ENCODE measurements around the gene HYCC2. TPM values are rescaled to one million over a fixed set of nuclear protein-coding genes. Genes with fewer than 3 reads are reported as not detected.
"Not testable (repeated sequence)": the region's sequence is repeated elsewhere in the genome, so short reads cannot be mapped to it uniquely, and the experiment has no call there.

Gene HYCC2
- total RNA-seq, 2 experiments from 2014 or later, result 35.9 to 40.2 TPM

DNA sequence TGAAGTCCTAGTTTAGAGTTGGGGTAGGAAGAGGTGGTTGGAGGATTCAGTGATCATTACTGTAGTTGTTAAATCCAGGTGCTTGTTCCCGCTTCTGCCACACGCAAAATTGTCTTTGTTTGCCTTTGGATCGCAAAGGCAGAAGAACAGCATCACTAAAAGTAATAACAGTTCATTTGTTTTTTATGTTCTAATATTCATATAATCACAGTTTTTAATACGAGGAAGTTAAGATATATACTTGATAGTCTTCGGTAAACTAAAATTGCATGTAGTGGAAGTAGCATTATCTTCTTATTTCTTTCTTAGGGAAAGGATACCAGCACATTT is 695 bp upstream of the HYCC2 start:
- Mint-ChIP-seq H3K9me3 (ENCODE audit: insufficient read depth) (no peaks in the 10 kb centered on the region), H3K27me3 (ENCODE audit: low read depth) (no peaks in the 10 kb centered on the region), H3K4me1 (ENCODE audit: low read depth) (peaks cover 41% of the 10 kb centered on the region), H3K4me3 (peak overlapping the region; percentile 89), H3K36me3 (ENCODE audit: low read depth) (peaks cover 12% of the 10 kb centered on the region), H3K27ac (peak overlapping the region; percentile 88)
- ChIA-PET POLR2A (interaction anchor here (0.6 to 5.8 kb wide), 9 partner anchors 10 to 208 kb away, joined by 3 to 70 read pairs (median 5); partner anchors contain the start of genes CFLAR, CLK1 and ORC2), CTCF (interaction anchor here (0.6 to 6.5 kb wide), 5 partner anchors 105 to 171 kb away, joined by 3 to 101 read pairs (median 9); no protein-coding TSS in a partner anchor)
- no peak for ATAC-seq
- no peak for DNase-seq

- peak overlapping the region; percentile 89 for H3K4me3 Mint-ChIP-seq
Observed at GRCh38 chr2:201070948-201071478, 458 bp downstream of the HYCC2 start.

DNA sequence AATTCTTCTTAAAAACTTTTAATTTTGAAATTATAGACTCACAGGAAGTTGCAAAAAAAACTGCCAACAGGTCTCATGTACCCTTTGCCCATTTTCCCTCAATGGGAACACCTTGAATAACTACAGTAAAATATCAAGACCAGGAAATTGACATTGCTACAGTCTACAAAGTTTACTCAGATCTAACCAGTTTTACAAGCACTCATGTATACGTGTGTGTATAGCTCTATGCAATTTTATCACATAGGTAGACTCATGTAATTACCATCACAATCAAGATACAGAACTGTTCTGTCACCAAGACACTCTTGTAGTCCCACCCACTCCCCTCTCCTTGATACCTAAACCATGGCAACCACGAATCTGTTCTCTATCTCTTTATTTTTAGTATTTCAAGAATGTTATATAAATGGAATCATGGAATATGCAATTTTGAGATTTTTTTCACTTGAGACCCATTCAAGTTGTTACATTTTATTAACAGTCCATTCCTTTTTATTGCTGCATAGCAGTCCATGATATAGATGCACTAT is 6.6 kb downstream of the HYCC2 start:
- no peaks in the 10 kb centered on the region for H3K9me3 Mint-ChIP-seq (ENCODE audit: insufficient read depth)
- H3K27me3 Mint-ChIP-seq (ENCODE audit: low read depth), result no peaks in the 10 kb centered on the region
- H3K36me3 Mint-ChIP-seq (ENCODE audit: low read depth), result peaks cover 25% of the 10 kb centered on the region
- no peak overlapping the region for H3K4me3 Mint-ChIP-seq
- CTCF ChIA-PET, result interaction anchor here (0.9 to 6.7 kb wide), 4 partner anchors 43 to 159 kb away, joined by 3 to 135 read pairs (median 4); partner anchors contain the start of gene ORC2
- no peak for DNase-seq
- H3K4me1 Mint-ChIP-seq (ENCODE audit: low read depth), result peaks cover 44% of the 10 kb centered on the region
- POLR2A ChIA-PET, result no interaction called here
- no peak for ATAC-seq
- no peak overlapping the region for H3K27ac Mint-ChIP-seq

More at GRCh38 chr2:201070948-201071478, 458 bp downstream of the HYCC2 start:
- DNase-seq, result no peak
- H3K27ac Mint-ChIP-seq, result peak overlapping the region; percentile 88
- H3K27me3 Mint-ChIP-seq (ENCODE audit: low read depth), result no peaks in the 10 kb centered on the region
- ChIA-PET POLR2A (interaction anchor here (0.6 to 5.8 kb wide), 13 partner anchors 46 to 207 kb away, joined by 3 to 70 read pairs (median 4); partner anchors contain the start of genes CFLAR, CLK1, NIF3L1 and ORC2), CTCF (interaction anchor here (0.9 to 6.7 kb wide), 13 partner anchors 17 to 357 kb away, joined by 3 to 135 read pairs (median 5); partner anchors contain the start of genes CASP10 and ORC2)
- H3K36me3 Mint-ChIP-seq (ENCODE audit: low read depth), result peaks cover 14% of the 10 kb centered on the region
- no peaks in the 10 kb centered on the region for H3K9me3 Mint-ChIP-seq (ENCODE audit: insufficient read depth)
- peak; percentile 41 for ATAC-seq
- peaks cover 45% of the 10 kb centered on the region for H3K4me1 Mint-ChIP-seq (ENCODE audit: low read depth)

DNA sequence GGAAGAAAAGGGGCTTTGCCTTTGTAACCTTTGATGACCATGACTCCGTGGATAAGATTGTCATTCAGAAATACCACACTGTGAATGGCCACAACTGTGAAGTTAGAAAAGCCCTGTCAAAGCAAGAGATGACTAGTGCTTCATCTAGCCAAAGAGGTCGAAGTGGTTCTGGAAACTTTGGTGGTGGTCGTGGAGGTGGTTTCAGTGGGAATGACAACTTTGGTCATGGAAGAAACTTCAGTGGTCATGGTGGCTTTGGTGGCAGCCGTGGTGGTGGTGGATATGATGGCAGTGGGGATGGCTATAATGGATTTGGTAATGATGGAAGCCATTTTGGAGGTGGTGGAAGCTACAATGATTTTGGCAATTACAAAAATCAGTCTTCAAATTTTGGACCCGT is 8.0 kb downstream of the HYCC2 start:
- H3K27me3 Mint-ChIP-seq (ENCODE audit: low read depth); ATAC-seq; CTCF ChIA-PET; H3K9me3 Mint-ChIP-seq (ENCODE audit: insufficient read depth); DNase-seq; H3K4me3 Mint-ChIP-seq; POLR2A ChIA-PET: not testable (repeated sequence)
- peak overlapping the region; percentile 60 for H3K27ac Mint-ChIP-seq
- H3K36me3 Mint-ChIP-seq (ENCODE audit: low read depth), result peaks cover 28% of the 10 kb centered on the region
- H3K4me1 Mint-ChIP-seq (ENCODE audit: low read depth), result peaks cover 33% of the 10 kb centered on the region

GRCh38 chr2:201059961-201060755 is 11.3 kb downstream of the HYCC2 start:
- Mint-ChIP-seq H3K9me3 (ENCODE audit: insufficient read depth) (no peaks in the 10 kb centered on the region), H3K36me3 (ENCODE audit: low read depth) (peaks cover 28% of the 10 kb centered on the region), H3K4me3 (no peak overlapping the region), H3K27ac (no peak overlapping the region), H3K27me3 (ENCODE audit: low read depth) (no peaks in the 10 kb centered on the region), H3K4me1 (ENCODE audit: low read depth) (peaks cover 16% of the 10 kb centered on the region)
- CTCF ChIA-PET, result interaction anchor here (0.9 to 1.4 kb wide), 3 partner anchors 9 to 58 kb away, joined by 3 to 5 read pairs (median 4); no protein-coding TSS in a partner anchor
- ATAC-seq (no peak), DNase-seq (no peak)
- POLR2A ChIA-PET, result interaction anchor here (1.0 kb wide), 1 partner anchor 11 kb away, joined by 3 read pairs; no protein-coding TSS in a partner anchor

DNA sequence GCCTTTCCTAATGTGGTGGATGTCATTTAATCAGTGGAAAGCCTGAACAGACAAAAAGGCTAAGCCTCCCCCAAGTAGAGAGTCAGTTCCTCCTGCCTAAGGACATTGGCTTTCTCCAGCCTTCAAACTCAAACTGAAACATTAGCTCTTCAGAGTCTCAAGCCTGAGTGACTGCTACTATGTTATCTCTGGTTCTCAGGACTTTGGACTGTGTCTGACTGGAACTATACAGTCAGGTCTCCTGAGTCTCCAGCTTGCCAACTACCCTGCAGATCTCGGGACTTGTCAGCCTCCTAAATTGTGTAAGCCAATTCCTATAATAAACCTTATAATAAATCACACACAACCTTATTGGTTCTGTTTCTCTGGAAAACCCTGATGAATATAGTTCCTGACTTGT is 12.6 kb downstream of the HYCC2 start:
- H3K27me3 Mint-ChIP-seq (ENCODE audit: low read depth), result no peaks in the 10 kb centered on the region
- no peak overlapping the region for H3K4me3 Mint-ChIP-seq
- H3K27ac Mint-ChIP-seq, result no peak overlapping the region
- CTCF ChIA-PET, result interaction anchor here (1.2 kb wide), 1 partner anchor 10 kb away, joined by 8 read pairs; no protein-coding TSS in a partner anchor
- POLR2A ChIA-PET, result interaction anchor here (0.5 kb wide), 1 partner anchor 20 kb away, joined by 3 read pairs; no protein-coding TSS in a partner anchor
- peaks cover 11% of the 10 kb centered on the region for H3K4me1 Mint-ChIP-seq (ENCODE audit: low read depth)
- no peaks in the 10 kb centered on the region for H3K9me3 Mint-ChIP-seq (ENCODE audit: insufficient read depth)
- DNase-seq (no peak), ATAC-seq (no peak)
- peaks cover 27% of the 10 kb centered on the region for H3K36me3 Mint-ChIP-seq (ENCODE audit: low read depth)

DNA sequence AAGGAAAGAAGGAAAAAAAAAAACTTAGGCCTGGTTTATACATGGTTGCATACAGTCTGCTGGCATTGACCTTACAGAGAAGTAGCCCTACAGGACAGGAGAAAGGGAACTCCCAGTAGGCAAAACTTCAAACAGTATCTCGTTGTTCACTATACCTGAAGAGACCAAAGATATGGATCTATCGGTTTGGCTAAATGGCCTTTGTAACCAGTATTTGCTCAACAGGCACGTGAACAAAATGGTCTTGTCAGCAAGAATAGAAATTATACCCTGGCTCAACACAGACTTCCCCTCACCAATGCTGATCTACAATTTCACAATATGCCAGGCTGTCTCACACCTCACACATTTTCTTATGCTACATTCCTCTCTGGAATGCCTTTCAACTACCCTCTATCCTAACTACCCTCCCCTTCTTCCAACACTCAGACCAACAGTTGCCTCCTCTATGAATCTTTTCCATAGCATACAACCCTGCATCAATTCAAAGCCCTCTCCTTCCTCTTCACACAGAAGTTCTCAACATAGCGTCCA is 13.7 kb downstream of the HYCC2 start:
- no peaks in the 10 kb centered on the region for H3K9me3 Mint-ChIP-seq (ENCODE audit: insufficient read depth)
- CTCF ChIA-PET, result interaction anchor here (1.3 to 1.8 kb wide), 3 partner anchors 11 to 156 kb away, joined by 3 to 11 read pairs (median 5); no protein-coding TSS in a partner anchor
- peaks cover 22% of the 10 kb centered on the region for H3K36me3 Mint-ChIP-seq (ENCODE audit: low read depth)
- H3K4me1 Mint-ChIP-seq (ENCODE audit: low read depth), result peaks cover 1% of the 10 kb centered on the region
- DNase-seq (no peak), ATAC-seq (no peak)
- H3K4me3 Mint-ChIP-seq, result no peak overlapping the region
- H3K27me3 Mint-ChIP-seq (ENCODE audit: low read depth), result no peaks in the 10 kb centered on the region
- POLR2A ChIA-PET, result no interaction called here
- H3K27ac Mint-ChIP-seq, result no peak overlapping the region

DNA sequence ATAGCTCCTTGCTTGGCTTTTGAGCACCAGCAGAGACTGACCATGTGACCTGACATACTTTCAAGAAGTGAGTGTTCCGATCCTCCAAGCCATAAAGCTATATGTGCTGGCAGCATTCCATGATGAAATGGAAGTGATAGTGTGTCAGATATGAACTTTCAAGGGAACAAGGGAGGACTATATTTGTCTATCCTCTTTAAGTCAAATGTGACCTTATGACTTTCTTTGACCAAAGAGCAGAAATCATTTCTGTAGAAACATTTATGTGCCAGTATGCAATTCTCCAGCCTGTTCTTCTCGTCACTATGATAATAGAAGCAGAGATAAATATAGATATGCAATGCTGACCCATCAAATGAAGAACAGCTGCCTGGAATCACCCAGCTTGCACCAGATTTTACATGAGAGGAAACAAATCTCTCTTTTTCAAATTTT is 14.4 kb downstream of the HYCC2 start:
- no peak overlapping the region for H3K27ac Mint-ChIP-seq
- H3K4me3 Mint-ChIP-seq, result no peak overlapping the region
- H3K4me1 Mint-ChIP-seq (ENCODE audit: low read depth), result peaks cover 6% of the 10 kb centered on the region
- H3K36me3 Mint-ChIP-seq (ENCODE audit: low read depth), result peaks cover 25% of the 10 kb centered on the region
- ATAC-seq (no peak), DNase-seq (no peak)
- ChIA-PET CTCF (interaction anchor here (1.3 to 1.8 kb wide), 3 partner anchors 12 to 156 kb away, joined by 3 to 11 read pairs (median 5); no protein-coding TSS in a partner anchor), POLR2A (interaction anchor here (0.6 to 1.4 kb wide), 3 partner anchors 9 to 15 kb away, joined by 3 to 6 read pairs (median 3); no protein-coding TSS in a partner anchor)
- H3K9me3 Mint-ChIP-seq (ENCODE audit: insufficient read depth), result no peaks in the 10 kb centered on the region
- no peaks in the 10 kb centered on the region for H3K27me3 Mint-ChIP-seq (ENCODE audit: low read depth)

DNA sequence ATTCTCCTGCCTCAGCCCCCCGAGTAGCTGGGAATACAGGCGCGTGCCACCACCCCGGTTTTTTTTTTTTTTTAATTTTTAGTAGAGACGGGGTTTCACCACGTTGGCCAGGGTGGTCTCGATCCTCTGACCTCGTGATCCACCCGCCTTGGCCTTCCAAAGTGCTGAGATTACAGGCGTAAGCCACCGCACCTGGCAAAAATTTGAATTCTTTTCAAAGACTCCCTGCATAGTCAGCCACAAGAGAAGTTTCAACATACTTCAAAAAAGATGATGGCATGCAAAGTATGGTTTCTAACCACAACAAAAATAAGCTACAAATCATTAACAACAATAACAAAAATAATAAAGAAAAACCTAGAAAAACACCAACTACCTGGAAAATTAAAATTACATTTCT is 22.0 kb downstream of the HYCC2 start:
- no peak overlapping the region for H3K27ac Mint-ChIP-seq
- ChIA-PET CTCF (interaction anchor here (3.1 kb wide), 1 partner anchor 19 kb away, joined by 11 read pairs; no protein-coding TSS in a partner anchor), POLR2A (no interaction called here)
- no peaks in the 10 kb centered on the region for H3K27me3 Mint-ChIP-seq (ENCODE audit: low read depth)
- peaks cover 9% of the 10 kb centered on the region for H3K4me1 Mint-ChIP-seq (ENCODE audit: low read depth)
- DNase-seq, result no peak
- H3K36me3 Mint-ChIP-seq (ENCODE audit: low read depth), result peaks cover 38% of the 10 kb centered on the region
- H3K4me3 Mint-ChIP-seq, result no peak overlapping the region
- ATAC-seq, result no peak
- H3K9me3 Mint-ChIP-seq (ENCODE audit: insufficient read depth), result peaks cover 12% of the 10 kb centered on the region

DNA sequence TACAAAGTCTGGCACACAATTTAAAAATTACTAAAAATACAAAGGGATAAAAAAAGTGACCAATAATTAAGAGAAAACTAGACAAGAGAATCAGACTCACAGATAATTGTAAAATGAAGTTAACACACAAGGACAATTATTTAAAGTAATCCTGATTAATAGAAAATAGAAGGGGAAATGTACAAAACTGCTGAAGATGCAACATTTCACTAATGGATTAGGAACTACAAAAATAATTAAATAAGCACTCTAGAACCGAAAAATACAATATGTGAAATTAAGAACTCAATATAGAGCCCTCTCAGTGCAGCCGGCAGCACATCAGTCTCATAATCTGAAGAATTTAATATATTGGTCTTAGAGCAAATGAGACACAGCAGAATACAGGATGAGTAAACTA is 24.6 kb downstream of the HYCC2 start:
- ChIA-PET CTCF (no interaction called here), POLR2A (no interaction called here)
- no peaks in the 10 kb centered on the region for H3K27me3 Mint-ChIP-seq (ENCODE audit: low read depth)
- ATAC-seq, result no peak
- H3K4me3 Mint-ChIP-seq, result no peak overlapping the region
- peaks cover 12% of the 10 kb centered on the region for H3K9me3 Mint-ChIP-seq (ENCODE audit: insufficient read depth)
- H3K36me3 Mint-ChIP-seq (ENCODE audit: low read depth), result peaks cover 43% of the 10 kb centered on the region
- no peak overlapping the region for H3K27ac Mint-ChIP-seq
- no peak for DNase-seq
- H3K4me1 Mint-ChIP-seq (ENCODE audit: low read depth), result peaks cover 3% of the 10 kb centered on the region

GRCh38 chr2:201043050-201043449 is 28.4 kb downstream of the HYCC2 start:
- peaks cover 51% of the 10 kb centered on the region for H3K36me3 Mint-ChIP-seq (ENCODE audit: low read depth)
- DNase-seq; CTCF ChIA-PET; H3K27me3 Mint-ChIP-seq (ENCODE audit: low read depth); POLR2A ChIA-PET; H3K4me3 Mint-ChIP-seq; H3K4me1 Mint-ChIP-seq (ENCODE audit: low read depth); H3K9me3 Mint-ChIP-seq (ENCODE audit: insufficient read depth); H3K27ac Mint-ChIP-seq; ATAC-seq: not testable (repeated sequence)
